ENCODE measurements around the gene AIRE. TPM values are rescaled to one million over a fixed set of nuclear protein-coding genes. Genes with fewer than 3 reads are reported as not detected.

The AIRE gene
- total RNA-seq, 1 experiment from 2014 or later: 0.17 TPM

- Histone ChIP-seq H2AFZ (ENCODE audit: low read length) (no peak overlapping the region), H2BK12ac (ENCODE audit: insufficient read length, low read depth, low read length) (no peak overlapping the region), H2BK15ac (ENCODE audit: low read depth, low read length) (no peak overlapping the region), H2BK20ac (ENCODE audit: low read depth, low read length, poor library complexity, severe bottlenecking) (no peak overlapping the region), H3K9ac (ENCODE audit: extremely low read depth, insufficient read length, low read length) (no peak overlapping the region), H4K20me1 (ENCODE audit: control insufficient read depth, insufficient read depth, insufficient read length) (no peaks in the 10 kb centered on the region), H4K5ac (ENCODE audit: insufficient read length, low read depth, low read length) (no peak overlapping the region), H2BK120ac (ENCODE audit: low read depth, low read length, poor library complexity, severe bottlenecking) (no peak overlapping the region), H3K79me1 (ENCODE audit: insufficient read depth, low read depth, low read length, poor library complexity, severe bottlenecking) (no peaks in the 10 kb centered on the region), H3K9me3 (ENCODE audit: control insufficient read depth, low read depth, low read length) (no peaks in the 10 kb centered on the region), H3K4ac (ENCODE audit: low read depth, low read length) (no peak overlapping the region), H3K23ac (ENCODE audit: insufficient read length, low read depth, low read length) (no peak overlapping the region), H3K4me1 (ENCODE audit: insufficient read depth, low read length) (no peaks in the 10 kb centered on the region), H3K56ac (ENCODE audit: insufficient read length, low read depth, low read length) (no peak overlapping the region), H3K79me2 (ENCODE audit: insufficient read depth, low read length) (no peaks in the 10 kb centered on the region), H3K27ac (ENCODE audit: insufficient read length, low read depth, low read length) (no peak overlapping the region), H3K14ac (ENCODE audit: insufficient read depth, low read length) (no peak overlapping the region; the same call in 1 of the 2 replicates), H3K23me2 (ENCODE audit: insufficient read length, low read depth, low read length, poor library complexity, severe bottlenecking) (no peaks in the 10 kb centered on the region), H3K4me2 (ENCODE audit: insufficient read depth, insufficient read length, low read length) (no peak overlapping the region), H3T11ph (ENCODE audit: low read length) (no peak overlapping the region), H4K91ac (ENCODE audit: insufficient read length, low read depth, low read length) (no peak overlapping the region), H3K18ac (ENCODE audit: insufficient read length, low read depth, low read length) (no peak overlapping the region), H4K8ac (replicated peaks; ENCODE audit: insufficient read length, low read depth, low read length) (no peak overlapping the region), H2BK5ac (ENCODE audit: insufficient read length, low read length) (no peak overlapping the region), H2AK5ac (ENCODE audit: insufficient read length, low read length) (no peak overlapping the region), H3K27me3 (ENCODE audit: insufficient read depth, low read length) (no peaks in the 10 kb centered on the region)
- Mint-ChIP-seq H3K36me3 (ENCODE audit: insufficient read depth in 1 of 3, low read depth in 3 of 3) (peaks cover 7 to 28% (median 26%) of the 10 kb centered on the region in 3 experiments), H3K9me3 (no peaks in the 10 kb centered on the region), H3K27me3 (ENCODE audit: low read depth) (no peaks in the 10 kb centered on the region; the same call in none of the 2 replicates), H3K4me1 (peaks cover 13 to 28% of the 10 kb centered on the region in 2 experiments), H3K27ac (peak overlapping the region in 1 of 3 experiments; percentile 90; a peak in 2 of 7 replicates), H3K4me3 (no peak overlapping the region)
- no peak for DNase-seq
- WGBS (ENCODE audit: extremely low coverage, insufficient read length, low lambda C conversion rate): no CpG with 5 or more reads among the region's 21 CpGs
- TF ChIP-seq CTCF (conservative IDR thresholded peaks at IDR 0.05): no peak
Measured at GRCh38 chr21:44306936-44307704, 21.4 kb downstream of the AIRE start.
